Panc1 (cell line): ENCODE results near the gene HES7. TPM values are rescaled to one million over a fixed set of nuclear protein-coding genes. Genes with fewer than 3 reads are reported as not detected.

ENCODE experiments used
- ATAC-seq: fragments of 200-7000 bp; cut with Tn5 transposase; 2 replicates; pipeline ENCODE4 v1.9.1; 2020; ENCODE audit warnings: mild to moderate bottlenecking, moderate library complexity
- BruUV-seq: library from RNA; stranded (reverse); fragments of 400-500 nt; replicated peaks from 2 replicates; lab custom pipeline; 2021; lab: Mats Ljungman, UMichigan
- CTCF ChIA-PET: fragments of 300-600 bp; sonication (Branson Sonifier 250); formaldehyde crosslinking; loops from one replicate; lab custom pipeline; 2022; ENCODE audit warnings: antibody characterized with exemption; lab: Charles Lee
- POLR2A ChIA-PET: fragments of 300-600 bp; sonication (Branson Sonifier 250); formaldehyde crosslinking; loops from one replicate; lab custom pipeline; 2022; ENCODE audit warnings: antibody characterized with exemption; lab: Charles Lee
- DNase-seq: peaks from one replicate; pipeline ENCODE4 v3.0.0-alpha.2; 2010; ENCODE audit warnings: low read depth, low spot score
- H3K27ac ChIP-seq: 2 replicates; pipeline ENCODE4 v1.5.1; 2011; ENCODE audit warnings: mild to moderate bottlenecking, low read length, inconsistent platforms
- H3K27me3 ChIP-seq: fragments of 200-500 bp; sonication (Bioruptor generic); 2 replicates; pipeline ENCODE4 v1.6.0; 2014; ENCODE audit warnings: low read length, inconsistent platforms; ENCODE audit not compliant: control insufficient read depth, insufficient read depth
- H3K36me3 ChIP-seq: fragments of 200-500 bp; sonication (Bioruptor generic); 2 replicates; pipeline ENCODE4 v1.5.1; 2014; ENCODE audit warnings: inconsistent platforms, mild to moderate bottlenecking, low read length, moderate library complexity; ENCODE audit not compliant: control insufficient read depth, insufficient read depth
- H3K4me1 ChIP-seq: 2 replicates; pipeline ENCODE4 v1.5.1; 2011; ENCODE audit warnings: inconsistent platforms, mild to moderate bottlenecking, low read length, moderate library complexity; ENCODE audit not compliant: control insufficient read depth, insufficient read depth
- H3K4me3 ChIP-seq, 2 experiments: 2 replicates each; pipeline ENCODE4 v1.5.1; 2011 to 2012; ENCODE audit warnings: low read depth in 2 of 2, low read length in 2 of 2, mild to moderate bottlenecking in 2 of 2, inconsistent platforms in 1 of 2, moderate library complexity in 1 of 2
- H3K9me3 ChIP-seq: fragments of 200-500 bp; sonication (Bioruptor generic); 2 replicates; pipeline ENCODE4 v1.5.1; 2014; ENCODE audit warnings: low read depth, mild to moderate bottlenecking, inconsistent platforms, low read length, moderate library complexity; ENCODE audit not compliant: control insufficient read depth, insufficient read depth
- POLR2AphosphoS5 ChIP-seq: IDR thresholded peaks from 2 replicates; pipeline ENCODE4 v1.6.1; 2012; ENCODE audit warnings: mild to moderate bottlenecking, low read depth, low read length, moderate library complexity
- SIN3A ChIP-seq: IDR thresholded peaks from 2 replicates; pipeline ENCODE4 v1.6.1; 2012; ENCODE audit warnings: low read depth, mild to moderate bottlenecking, low read length, moderate library complexity, borderline replicate concordance; ENCODE audit not compliant: insufficient read depth
- TCF7L2 ChIP-seq: IDR thresholded peaks from 2 replicates; pipeline ENCODE4 v1.6.1; 2011; ENCODE audit warnings: mild to moderate bottlenecking, low read depth, low read length, inconsistent platforms
- in situ Hi-C: cut with HindIII; loops from 2 replicates; pipeline ENCODE4 v1.10.0; 2016; ENCODE audit warnings: low sequenced_read_pairs, low pct_unique_long_range_greater_than_20kb
- intact Hi-C: fragments of 100-400 bp; cut with micrococcal nuclease; formaldehyde crosslinking; loops from one replicate; pipeline ENCODE4 v1.10.0; 2022; ENCODE audit not compliant: unreplicated experiment
- total RNA-seq: library from RNA; stranded (reverse); gene quantifications from one replicate; pipeline ENCODE4 v1.2.1, GENCODE V29; 2021; ENCODE audit not compliant: unreplicated experiment
- TF ChIP-seq, protein P1 (sequence below): fragments of 450-650 bp; IDR thresholded peaks from 2 replicates; pipeline ENCODE4 v1.5.1; 2017; ENCODE audit warnings: mild to moderate bottlenecking
- TF ChIP-seq, protein P2 (sequence below), 2 experiments: IDR thresholded peaks; 2 replicates each; pipeline ENCODE4 v1.6.1; 2011 to 2012; ENCODE audit warnings: low read depth in 2 of 2, control low read depth in 1 of 2, low read length in 1 of 2, mild to moderate bottlenecking in 1 of 2, moderate library complexity in 1 of 2; ENCODE audit not compliant: insufficient read depth in 1 of 2

Gene HES7
- total RNA-seq, 1 experiment from 2014 or later: 4.0 TPM

DNA sequence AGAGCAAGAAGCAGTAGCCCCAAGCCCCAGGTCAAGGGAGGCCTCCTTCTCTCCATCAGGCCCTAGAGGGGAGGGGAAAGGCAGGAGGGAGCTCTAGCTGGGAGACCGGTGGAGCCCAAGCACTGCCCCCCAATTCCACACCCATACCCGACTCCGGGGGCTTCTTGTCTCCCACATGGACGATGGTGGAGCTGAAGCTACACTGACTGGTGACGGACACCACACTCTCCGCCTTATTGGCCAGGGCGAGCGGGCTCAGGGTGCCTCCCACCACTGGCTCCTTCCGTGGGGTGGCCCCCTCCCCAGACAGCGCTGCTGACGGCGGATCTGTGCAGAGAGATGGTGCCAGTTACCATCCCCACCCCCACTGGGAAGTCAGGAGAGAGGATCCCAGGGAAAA lies 21.9 kb upstream of the HES7 start:
- DNase-seq: no peak
- Histone ChIP-seq H3K9me3 (no peaks in the 10 kb centered on the region), H3K27ac (no peak overlapping the region), H3K36me3 (no peaks in the 10 kb centered on the region; the same call in 1 of the 2 replicates), H3K4me1 (no peaks in the 10 kb centered on the region), H3K27me3 (no peaks in the 10 kb centered on the region), H3K4me3 (no peak overlapping the region)
- in situ Hi-C loops (no loop called here), intact Hi-C loops (no loop called here)
- POLR2A ChIA-PET: interaction anchor here (0.7 kb wide), 1 partner anchor 9 kb away, joined by 7 read pairs; no protein-coding TSS in a partner anchor
- no peak for ATAC-seq
- TF ChIP-seq POLR2AphosphoS5 (no peak), TCF7L2 (no peak), SIN3A (no peak)
- TF ChIP-seq, protein P1, sequence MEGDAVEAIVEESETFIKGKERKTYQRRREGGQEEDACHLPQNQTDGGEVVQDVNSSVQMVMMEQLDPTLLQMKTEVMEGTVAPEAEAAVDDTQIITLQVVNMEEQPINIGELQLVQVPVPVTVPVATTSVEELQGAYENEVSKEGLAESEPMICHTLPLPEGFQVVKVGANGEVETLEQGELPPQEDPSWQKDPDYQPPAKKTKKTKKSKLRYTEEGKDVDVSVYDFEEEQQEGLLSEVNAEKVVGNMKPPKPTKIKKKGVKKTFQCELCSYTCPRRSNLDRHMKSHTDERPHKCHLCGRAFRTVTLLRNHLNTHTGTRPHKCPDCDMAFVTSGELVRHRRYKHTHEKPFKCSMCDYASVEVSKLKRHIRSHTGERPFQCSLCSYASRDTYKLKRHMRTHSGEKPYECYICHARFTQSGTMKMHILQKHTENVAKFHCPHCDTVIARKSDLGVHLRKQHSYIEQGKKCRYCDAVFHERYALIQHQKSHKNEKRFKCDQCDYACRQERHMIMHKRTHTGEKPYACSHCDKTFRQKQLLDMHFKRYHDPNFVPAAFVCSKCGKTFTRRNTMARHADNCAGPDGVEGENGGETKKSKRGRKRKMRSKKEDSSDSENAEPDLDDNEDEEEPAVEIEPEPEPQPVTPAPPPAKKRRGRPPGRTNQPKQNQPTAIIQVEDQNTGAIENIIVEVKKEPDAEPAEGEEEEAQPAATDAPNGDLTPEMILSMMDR: no peak
- TF ChIP-seq, protein P2, sequence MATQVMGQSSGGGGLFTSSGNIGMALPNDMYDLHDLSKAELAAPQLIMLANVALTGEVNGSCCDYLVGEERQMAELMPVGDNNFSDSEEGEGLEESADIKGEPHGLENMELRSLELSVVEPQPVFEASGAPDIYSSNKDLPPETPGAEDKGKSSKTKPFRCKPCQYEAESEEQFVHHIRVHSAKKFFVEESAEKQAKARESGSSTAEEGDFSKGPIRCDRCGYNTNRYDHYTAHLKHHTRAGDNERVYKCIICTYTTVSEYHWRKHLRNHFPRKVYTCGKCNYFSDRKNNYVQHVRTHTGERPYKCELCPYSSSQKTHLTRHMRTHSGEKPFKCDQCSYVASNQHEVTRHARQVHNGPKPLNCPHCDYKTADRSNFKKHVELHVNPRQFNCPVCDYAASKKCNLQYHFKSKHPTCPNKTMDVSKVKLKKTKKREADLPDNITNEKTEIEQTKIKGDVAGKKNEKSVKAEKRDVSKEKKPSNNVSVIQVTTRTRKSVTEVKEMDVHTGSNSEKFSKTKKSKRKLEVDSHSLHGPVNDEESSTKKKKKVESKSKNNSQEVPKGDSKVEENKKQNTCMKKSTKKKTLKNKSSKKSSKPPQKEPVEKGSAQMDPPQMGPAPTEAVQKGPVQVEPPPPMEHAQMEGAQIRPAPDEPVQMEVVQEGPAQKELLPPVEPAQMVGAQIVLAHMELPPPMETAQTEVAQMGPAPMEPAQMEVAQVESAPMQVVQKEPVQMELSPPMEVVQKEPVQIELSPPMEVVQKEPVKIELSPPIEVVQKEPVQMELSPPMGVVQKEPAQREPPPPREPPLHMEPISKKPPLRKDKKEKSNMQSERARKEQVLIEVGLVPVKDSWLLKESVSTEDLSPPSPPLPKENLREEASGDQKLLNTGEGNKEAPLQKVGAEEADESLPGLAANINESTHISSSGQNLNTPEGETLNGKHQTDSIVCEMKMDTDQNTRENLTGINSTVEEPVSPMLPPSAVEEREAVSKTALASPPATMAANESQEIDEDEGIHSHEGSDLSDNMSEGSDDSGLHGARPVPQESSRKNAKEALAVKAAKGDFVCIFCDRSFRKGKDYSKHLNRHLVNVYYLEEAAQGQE (IDR thresholded peaks at IDR 0.05; ENCODE audit: insufficient read depth in 1 of 2, low read depth in 2 of 2, low read length in 1 of 2): no peak
- CTCF ChIA-PET: no interaction called here
- no TSS peak for BruUV-seq

DNA sequence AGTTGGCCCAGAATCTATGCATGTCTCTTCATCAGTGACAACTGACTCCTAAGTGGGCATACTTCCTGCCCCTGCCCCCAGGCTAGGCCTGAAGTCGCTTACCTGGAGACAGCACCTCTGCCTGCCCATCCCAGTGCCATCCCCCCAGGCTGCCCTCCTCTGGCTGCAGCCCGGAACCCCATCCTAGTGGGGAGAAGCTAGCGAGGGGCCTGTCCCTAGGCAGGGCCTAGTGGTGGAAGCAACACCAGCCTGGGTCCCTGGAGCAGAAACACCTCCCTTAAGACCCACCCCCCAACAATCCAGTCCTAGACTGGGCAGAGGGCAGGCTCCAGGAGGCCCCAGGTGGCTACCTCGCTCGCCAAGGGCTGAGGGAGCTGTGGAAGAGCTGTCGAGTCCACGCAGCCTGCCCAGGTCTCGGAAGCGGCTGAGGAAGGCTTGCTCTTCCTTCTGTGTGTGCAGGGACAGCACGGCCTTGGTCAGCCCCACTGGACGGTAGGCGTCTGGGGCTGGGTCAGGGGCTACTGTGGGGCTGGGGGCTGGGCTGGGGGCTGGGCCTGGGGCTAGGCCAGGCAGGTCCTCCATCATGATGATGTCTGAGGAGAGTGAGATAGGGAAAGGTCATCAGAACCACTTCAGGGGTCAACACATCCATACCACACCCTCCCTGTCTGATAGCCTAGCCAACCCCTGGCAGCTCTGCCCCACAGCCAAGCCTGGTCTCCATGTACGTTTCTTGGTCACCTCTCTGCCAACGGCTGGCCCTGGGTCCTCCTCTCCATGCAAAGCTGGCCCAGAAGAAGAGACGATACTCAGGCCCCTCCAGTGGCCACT lies 20.7 kb upstream of the HES7 start:
- TF ChIP-seq POLR2AphosphoS5 (no peak), TCF7L2 (no peak), SIN3A (no peak)
- TF ChIP-seq, protein P2 (IDR thresholded peaks at IDR 0.05; ENCODE audit: insufficient read depth in 1 of 2, low read depth in 2 of 2, low read length in 1 of 2): no peak
- TF ChIP-seq, protein P1: no peak
- Histone ChIP-seq H3K4me1 (no peaks in the 10 kb centered on the region), H3K36me3 (no peaks in the 10 kb centered on the region; the same call in 1 of the 2 replicates), H3K27ac (no peak overlapping the region), H3K27me3 (no peaks in the 10 kb centered on the region), H3K4me3 (no peak overlapping the region), H3K9me3 (no peaks in the 10 kb centered on the region)
- ATAC-seq: no peak
- CTCF ChIA-PET: no interaction called here
- no peak for DNase-seq
- no TSS peak for BruUV-seq
- POLR2A ChIA-PET: interaction anchor here (0.7 kb wide), 1 partner anchor 11 kb away, joined by 7 read pairs; no protein-coding TSS in a partner anchor
- intact Hi-C loops: no loop called here
- in situ Hi-C loops: no loop called here
